ENCODE results near the gene UPK2. TPM values are rescaled to one million over a fixed set of nuclear protein-coding genes. Genes with fewer than 3 reads are reported as not detected.

Gene UPK2
- polyA plus RNA-seq, 1 donor (not counting 4 experiments of a cell fraction or from before 2014, with no cell fraction given) = 0.20 TPM

DNA sequence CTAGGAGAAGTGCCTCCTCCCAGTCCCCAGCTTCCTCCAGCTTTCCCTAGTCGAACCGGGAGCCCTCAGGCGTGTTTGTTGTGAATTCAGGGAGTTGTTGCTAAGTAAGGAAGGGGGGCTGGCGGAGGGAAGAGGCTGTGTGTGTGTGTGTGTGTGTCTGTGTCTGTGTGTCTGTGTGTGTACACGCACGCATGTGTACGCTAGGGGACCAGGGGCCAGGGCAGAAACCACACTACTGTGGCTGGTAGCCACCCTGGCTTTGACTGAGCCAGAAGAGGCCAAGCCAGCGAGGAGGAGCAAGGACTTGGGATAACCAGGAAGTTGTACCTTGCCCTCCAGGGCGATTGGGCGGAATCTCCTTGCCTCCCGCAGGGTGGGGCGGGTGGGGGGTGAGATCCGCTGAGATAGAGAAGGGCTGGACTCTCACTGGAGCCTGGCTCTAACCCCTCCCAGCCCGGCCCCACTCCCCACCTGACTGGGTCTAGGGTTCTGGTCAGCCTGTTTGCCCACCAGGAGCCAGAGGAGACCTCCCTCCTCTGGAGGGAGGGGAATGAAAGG, 37.9 kb upstream of the UPK2 start:
- Histone ChIP-seq H2AFZ (ENCODE audit: control insufficient read depth, low read length) (no peak overlapping the region), H3K4me2 (ENCODE audit: control insufficient read depth, extremely low read depth, insufficient read depth, low read depth, low read length) (peak overlapping the region; percentile 76), H3K9ac (ENCODE audit: control insufficient read depth, extremely low read depth, insufficient read depth, low read length) (peak overlapping the region; percentile 88), H3K27ac (ENCODE audit: control insufficient read depth, insufficient read depth, low read length) (peak overlapping the region; percentile 99), H3K36me3 (ENCODE audit: control insufficient read depth in 2 of 2, extremely low read depth in 1 of 2, insufficient read depth in 2 of 2, low read length in 2 of 2) (peaks cover 4 to 29% of the 10 kb centered on the region in 2 experiments), H3K9me1 (ENCODE audit: control insufficient read depth, extremely low read depth, insufficient read depth, low read length) (no peaks in the 10 kb centered on the region), H3K4me3 (ENCODE audit: control insufficient read depth in 2 of 3, extremely low read depth in 1 of 3, insufficient read depth in 2 of 3, low read depth in 1 of 3, low read length in 3 of 3) (peak overlapping the region; percentile 4 to 56 (median 34)), H4K20me1 (ENCODE audit: control insufficient read depth, extremely low read depth, insufficient read depth, low read length) (peaks cover 3% of the 10 kb centered on the region), H3K27me3 (ENCODE audit: control insufficient read depth, extremely low read depth, insufficient read depth, low read length) (no peaks in the 10 kb centered on the region), H3K9me3 (ENCODE audit: control insufficient read depth, low read depth, low read length) (no peaks in the 10 kb centered on the region), H3K4me1 (ENCODE audit: control insufficient read depth, extremely low read depth, insufficient read depth, low read length) (peaks cover 85% of the 10 kb centered on the region), H3K79me2 (ENCODE audit: control insufficient read depth, insufficient read depth, low read length) (peaks cover 78% of the 10 kb centered on the region)
- FAIRE-seq (peak; percentile 61), DNase-seq (ENCODE audit: low read depth, low spot score) (no peak)
- dilution Hi-C loops (cut with MboI; ENCODE audit: extremely low pct_ligation_motif_present, low sequenced_read_pairs) = no loop called here
- TF ChIP-seq EZH2 (IDR thresholded peaks at IDR 0.05; ENCODE audit: low read length) = no peak
- TF ChIP-seq, protein P1, sequence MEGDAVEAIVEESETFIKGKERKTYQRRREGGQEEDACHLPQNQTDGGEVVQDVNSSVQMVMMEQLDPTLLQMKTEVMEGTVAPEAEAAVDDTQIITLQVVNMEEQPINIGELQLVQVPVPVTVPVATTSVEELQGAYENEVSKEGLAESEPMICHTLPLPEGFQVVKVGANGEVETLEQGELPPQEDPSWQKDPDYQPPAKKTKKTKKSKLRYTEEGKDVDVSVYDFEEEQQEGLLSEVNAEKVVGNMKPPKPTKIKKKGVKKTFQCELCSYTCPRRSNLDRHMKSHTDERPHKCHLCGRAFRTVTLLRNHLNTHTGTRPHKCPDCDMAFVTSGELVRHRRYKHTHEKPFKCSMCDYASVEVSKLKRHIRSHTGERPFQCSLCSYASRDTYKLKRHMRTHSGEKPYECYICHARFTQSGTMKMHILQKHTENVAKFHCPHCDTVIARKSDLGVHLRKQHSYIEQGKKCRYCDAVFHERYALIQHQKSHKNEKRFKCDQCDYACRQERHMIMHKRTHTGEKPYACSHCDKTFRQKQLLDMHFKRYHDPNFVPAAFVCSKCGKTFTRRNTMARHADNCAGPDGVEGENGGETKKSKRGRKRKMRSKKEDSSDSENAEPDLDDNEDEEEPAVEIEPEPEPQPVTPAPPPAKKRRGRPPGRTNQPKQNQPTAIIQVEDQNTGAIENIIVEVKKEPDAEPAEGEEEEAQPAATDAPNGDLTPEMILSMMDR (optimal IDR thresholded peaks at IDR 0.05 in 1 of 3, IDR thresholded peaks at IDR 0.05 in 1 of 3, conservative IDR thresholded peaks at IDR 0.05 in 1 of 3; ENCODE audit: extremely low read depth in 1 of 3, insufficient read depth in 2 of 3, low read length in 3 of 3) = no peak

DNA sequence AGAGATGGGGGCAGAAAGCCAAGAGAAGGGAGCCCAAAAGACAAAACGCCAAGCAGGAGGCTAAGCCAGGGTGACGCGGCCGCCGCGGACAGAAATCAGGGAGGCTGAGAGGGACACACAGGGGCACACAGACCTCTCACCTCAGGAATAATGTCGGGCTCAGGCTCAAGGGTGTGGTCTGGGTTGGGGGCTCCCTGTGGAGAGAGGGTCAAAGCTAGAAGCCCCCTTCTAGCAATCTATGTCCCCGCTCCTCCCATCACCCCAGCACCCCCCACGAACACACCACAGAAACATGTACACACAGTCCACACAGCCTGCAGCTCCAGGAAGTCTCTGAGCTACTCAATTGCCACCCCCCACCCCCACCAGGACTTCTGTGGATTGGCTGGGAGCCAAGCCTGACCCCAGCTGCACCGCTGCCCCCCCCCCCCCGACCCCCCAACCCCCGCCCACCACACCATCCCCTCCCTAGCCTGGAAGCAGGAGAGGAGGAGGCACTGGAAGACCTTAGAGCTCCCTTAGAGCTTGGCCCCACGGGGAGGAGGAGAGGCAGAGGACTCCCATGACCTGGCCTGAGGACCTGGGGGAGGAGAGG, 37.3 kb upstream of the UPK2 start:
- Histone ChIP-seq H3K27ac (ENCODE audit: control insufficient read depth, insufficient read depth, low read length) (peak overlapping the region; percentile 99), H3K4me3 (ENCODE audit: control insufficient read depth in 2 of 3, extremely low read depth in 1 of 3, insufficient read depth in 2 of 3, low read depth in 1 of 3, low read length in 3 of 3) (peak overlapping the region; percentile 4 to 56 (median 37)), H3K4me1 (ENCODE audit: control insufficient read depth, extremely low read depth, insufficient read depth, low read length) (peaks cover 79% of the 10 kb centered on the region), H3K9me3 (ENCODE audit: control insufficient read depth, low read depth, low read length) (no peaks in the 10 kb centered on the region), H3K36me3 (ENCODE audit: control insufficient read depth in 2 of 2, extremely low read depth in 1 of 2, insufficient read depth in 2 of 2, low read length in 2 of 2) (peaks cover 7 to 33% of the 10 kb centered on the region in 2 experiments), H3K79me2 (ENCODE audit: control insufficient read depth, insufficient read depth, low read length) (peaks cover 84% of the 10 kb centered on the region), H3K27me3 (ENCODE audit: control insufficient read depth, extremely low read depth, insufficient read depth, low read length) (no peaks in the 10 kb centered on the region), H3K9ac (ENCODE audit: control insufficient read depth, extremely low read depth, insufficient read depth, low read length) (peak overlapping the region; percentile 97), H3K4me2 (ENCODE audit: control insufficient read depth, extremely low read depth, insufficient read depth, low read depth, low read length) (peak overlapping the region; percentile 83), H4K20me1 (ENCODE audit: control insufficient read depth, extremely low read depth, insufficient read depth, low read length) (peaks cover 3% of the 10 kb centered on the region), H3K9me1 (ENCODE audit: control insufficient read depth, extremely low read depth, insufficient read depth, low read length) (no peaks in the 10 kb centered on the region), H2AFZ (ENCODE audit: control insufficient read depth, low read length) (no peak overlapping the region)
- TF ChIP-seq EZH2 (IDR thresholded peaks at IDR 0.05; ENCODE audit: low read length) = no peak
- TF ChIP-seq, protein P1 (optimal IDR thresholded peaks at IDR 0.05 in 1 of 3, IDR thresholded peaks at IDR 0.05 in 1 of 3, conservative IDR thresholded peaks at IDR 0.05 in 1 of 3; ENCODE audit: extremely low read depth in 1 of 3, insufficient read depth in 2 of 3, low read length in 3 of 3) = no peak
- FAIRE-seq = no peak
- DNase-seq (ENCODE audit: low read depth, low spot score) = no peak
- dilution Hi-C loops (cut with MboI; ENCODE audit: extremely low pct_ligation_motif_present, low sequenced_read_pairs) = no loop called here
